PC-9 (cell line): Measurements from ENCODE around the gene IER2.

Experiments used
- EZH2 ChIP-seq: fragments of 200-600 bp; sonication (generic); IDR thresholded peaks from 2 replicates; pipeline ENCODE4 v1.8.0; 2017; ENCODE audit warnings: antibody characterized with exemption, low read depth
- TF ChIP-seq, protein P1 (sequence below): fragments of 200-600 bp; sonication (generic); conservative IDR thresholded peaks from 2 replicates; pipeline ENCODE4 v1.6.1; 2017; ENCODE audit warnings: mixed run types, antibody characterized with exemption, mild to moderate bottlenecking, moderate library complexity

DNA sequence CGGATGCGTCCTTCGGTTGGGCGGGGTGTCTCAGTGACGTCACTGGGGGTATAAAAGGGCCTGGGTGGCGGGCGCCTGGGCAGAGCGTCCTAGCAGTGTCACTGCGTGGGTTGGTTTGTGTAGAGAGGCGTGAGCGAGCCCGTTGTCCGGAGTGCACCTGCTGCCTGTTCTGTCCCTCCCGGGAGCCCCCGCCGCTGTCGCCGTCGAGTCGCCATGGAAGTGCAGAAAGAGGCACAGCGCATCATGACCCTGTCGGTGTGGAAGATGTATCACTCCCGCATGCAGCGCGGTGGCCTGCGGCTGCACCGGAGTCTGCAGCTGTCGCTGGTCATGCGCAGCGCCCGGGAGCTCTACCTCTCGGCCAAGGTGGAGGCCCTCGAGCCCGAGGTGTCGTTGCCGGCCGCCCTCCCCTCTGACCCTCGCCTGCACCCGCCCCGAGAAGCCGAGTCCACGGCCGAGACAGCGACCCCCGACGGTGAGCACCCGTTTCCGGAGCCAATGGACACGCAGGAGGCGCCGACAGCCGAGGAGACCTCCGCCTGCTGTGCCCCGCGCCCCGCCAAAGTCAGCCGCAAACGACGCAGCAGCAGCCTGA lies 2.9 kb downstream of the IER2 start:
- TF ChIP-seq, protein P1, sequence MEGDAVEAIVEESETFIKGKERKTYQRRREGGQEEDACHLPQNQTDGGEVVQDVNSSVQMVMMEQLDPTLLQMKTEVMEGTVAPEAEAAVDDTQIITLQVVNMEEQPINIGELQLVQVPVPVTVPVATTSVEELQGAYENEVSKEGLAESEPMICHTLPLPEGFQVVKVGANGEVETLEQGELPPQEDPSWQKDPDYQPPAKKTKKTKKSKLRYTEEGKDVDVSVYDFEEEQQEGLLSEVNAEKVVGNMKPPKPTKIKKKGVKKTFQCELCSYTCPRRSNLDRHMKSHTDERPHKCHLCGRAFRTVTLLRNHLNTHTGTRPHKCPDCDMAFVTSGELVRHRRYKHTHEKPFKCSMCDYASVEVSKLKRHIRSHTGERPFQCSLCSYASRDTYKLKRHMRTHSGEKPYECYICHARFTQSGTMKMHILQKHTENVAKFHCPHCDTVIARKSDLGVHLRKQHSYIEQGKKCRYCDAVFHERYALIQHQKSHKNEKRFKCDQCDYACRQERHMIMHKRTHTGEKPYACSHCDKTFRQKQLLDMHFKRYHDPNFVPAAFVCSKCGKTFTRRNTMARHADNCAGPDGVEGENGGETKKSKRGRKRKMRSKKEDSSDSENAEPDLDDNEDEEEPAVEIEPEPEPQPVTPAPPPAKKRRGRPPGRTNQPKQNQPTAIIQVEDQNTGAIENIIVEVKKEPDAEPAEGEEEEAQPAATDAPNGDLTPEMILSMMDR, result peak; percentile 32; the same call in 1 of the 2 replicates
- TF ChIP-seq EZH2, result no peak
